GM19025 (cell line): ENCODE results near the gene LATS2.

Source experiments
- ATAC-seq: cut with Tn5 transposase; IDR thresholded peaks from one replicate; pipeline ENCODE4 v1.9.1; 2021; ENCODE audit warnings: mild to moderate bottlenecking, low read depth, moderate library complexity; ENCODE audit not compliant: unreplicated experiment

Gene LATS2

DNA sequence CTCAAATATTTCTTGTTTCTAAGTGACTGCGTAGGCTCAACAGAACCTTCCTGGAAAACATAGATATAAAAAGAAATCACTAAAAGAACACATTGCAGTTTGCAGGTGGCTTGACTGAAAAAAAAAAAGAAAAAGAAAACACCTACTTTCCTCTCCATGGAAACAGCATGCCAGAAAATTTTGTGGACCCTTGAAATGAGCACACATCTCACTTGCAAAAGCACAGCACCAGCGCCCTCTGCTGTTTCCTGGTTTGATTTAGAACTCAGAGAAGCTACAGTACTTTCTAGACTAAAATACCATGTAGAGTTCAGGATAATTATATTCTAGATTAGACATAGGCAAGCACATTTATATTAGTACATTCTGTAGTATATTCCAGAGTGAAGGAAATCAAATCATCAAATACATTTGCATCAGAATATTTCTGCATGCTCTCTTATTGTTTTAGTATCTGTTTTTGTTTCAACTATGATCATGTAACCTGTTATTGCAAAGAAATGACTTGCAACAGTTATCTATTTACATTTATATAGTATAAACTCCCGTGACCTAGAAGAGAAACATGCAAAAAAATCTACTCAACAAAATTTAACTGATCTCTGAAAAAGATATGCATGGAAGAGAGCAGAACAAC, 136.5 kb downstream of the LATS2 start:
- ATAC-seq, result no peak

GRCh38 chr13:20923272-20923671, 138.1 kb downstream of the LATS2 start:
- ATAC-seq, result no peak
